ENCODE results near the gene SOHLH2.

SOHLH2 gene

GRCh38 chr13:36214163-36214921 lies at the start of gene SOHLH2:
TSS of gene SOHLH2 (minus strand) at chr13:36214556. CDS start at chr13:36214526, 30 bp downstream.
- Mint-ChIP-seq H3K4me1 (no peaks in the 10 kb centered on the region), H3K27me3 (peaks cover 1% of the 10 kb centered on the region), H3K36me3 (no peaks in the 10 kb centered on the region), H3K27ac (no peak within 1 kb of the TSS), H3K9me3 (no peaks in the 10 kb centered on the region), H3K4me3 (no peak within 1 kb of the TSS)
- DNase-seq (ENCODE audit: low spot score in 2 of 2) (no peak), ATAC-seq (ENCODE audit: low read depth) (no peak)

GRCh38 chr13:36261976-36262375 lies 47.6 kb upstream of the SOHLH2 start:
- H3K36me3 Mint-ChIP-seq = no peaks in the 10 kb centered on the region
- no peaks in the 10 kb centered on the region for H3K9me3 Mint-ChIP-seq
- DNase-seq (ENCODE audit: low spot score in 2 of 2) = no peak
- no peak overlapping the region for H3K27ac Mint-ChIP-seq
- ATAC-seq (ENCODE audit: low read depth) = no peak
- no peaks in the 10 kb centered on the region for H3K4me1 Mint-ChIP-seq
- H3K4me3 Mint-ChIP-seq = no peak overlapping the region
- no peaks in the 10 kb centered on the region for H3K27me3 Mint-ChIP-seq

GRCh38 chr13:36261011-36261410 lies 46.7 kb upstream of the SOHLH2 start:
- ATAC-seq (ENCODE audit: low read depth) (no peak), DNase-seq (ENCODE audit: low spot score in 2 of 2) (no peak)
- Mint-ChIP-seq H3K27ac (no peak overlapping the region), H3K9me3 (no peaks in the 10 kb centered on the region), H3K27me3 (no peaks in the 10 kb centered on the region), H3K4me3 (no peak overlapping the region), H3K4me1 (no peaks in the 10 kb centered on the region), H3K36me3 (no peaks in the 10 kb centered on the region)

- DNase-seq (ENCODE audit: low spot score in 2 of 2) = no peak
- Mint-ChIP-seq H3K36me3 (peaks cover 2% of the 10 kb centered on the region), H3K27ac (no peak overlapping the region), H3K9me3 (no peaks in the 10 kb centered on the region), H3K4me1 (no peaks in the 10 kb centered on the region), H3K4me3 (no peak overlapping the region), H3K27me3 (peaks cover 2% of the 10 kb centered on the region)
- no peak for ATAC-seq (ENCODE audit: low read depth)
These were observed 45.2 kb upstream of the SOHLH2 start for GRCh38 chr13:36259361-36260137.

GRCh38 chr13:36258831-36259230 lies 44.5 kb upstream of the SOHLH2 start:
- Mint-ChIP-seq H3K27me3 (peaks cover 2% of the 10 kb centered on the region), H3K9me3 (no peaks in the 10 kb centered on the region), H3K27ac (no peak overlapping the region), H3K36me3 (peaks cover 2% of the 10 kb centered on the region), H3K4me3 (no peak overlapping the region), H3K4me1 (no peaks in the 10 kb centered on the region)
- ATAC-seq (ENCODE audit: low read depth) = no peak
- no peak for DNase-seq (ENCODE audit: low spot score in 2 of 2)

- Mint-ChIP-seq H3K27ac (no peak overlapping the region), H3K27me3 (peaks cover 2% of the 10 kb centered on the region), H3K9me3 (peaks cover 2% of the 10 kb centered on the region), H3K4me3 (no peak overlapping the region), H3K36me3 (peaks cover 2% of the 10 kb centered on the region), H3K4me1 (no peaks in the 10 kb centered on the region)
- DNase-seq (ENCODE audit: low spot score in 2 of 2) (no peak), ATAC-seq (ENCODE audit: low read depth) (no peak)
These were observed 37.2 kb upstream of the SOHLH2 start for GRCh38 chr13:36251526-36251925.

- DNase-seq (ENCODE audit: low spot score in 2 of 2) (no peak), ATAC-seq (ENCODE audit: low read depth) (no peak)
- Mint-ChIP-seq H3K27me3 (peaks cover 2% of the 10 kb centered on the region), H3K4me3 (no peak overlapping the region), H3K27ac (no peak overlapping the region), H3K4me1 (no peaks in the 10 kb centered on the region), H3K36me3 (peaks cover 2% of the 10 kb centered on the region), H3K9me3 (peaks cover 2% of the 10 kb centered on the region)
These were observed 36.7 kb upstream of the SOHLH2 start for GRCh38 chr13:36251017-36251416.

GRCh38 chr13:36248700-36249099 lies 34.3 kb upstream of the SOHLH2 start:
- no peak for ATAC-seq (ENCODE audit: low read depth)
- no peak overlapping the region for H3K27ac Mint-ChIP-seq
- H3K9me3 Mint-ChIP-seq = peaks cover 4% of the 10 kb centered on the region
- no peak for DNase-seq (ENCODE audit: low spot score in 2 of 2)
- no peaks in the 10 kb centered on the region for H3K27me3 Mint-ChIP-seq
- no peaks in the 10 kb centered on the region for H3K36me3 Mint-ChIP-seq
- no peaks in the 10 kb centered on the region for H3K4me1 Mint-ChIP-seq
- no peak overlapping the region for H3K4me3 Mint-ChIP-seq

- DNase-seq (ENCODE audit: low spot score in 2 of 2) (no peak), ATAC-seq (ENCODE audit: low read depth) (no peak)
- Mint-ChIP-seq H3K27ac (no peak overlapping the region), H3K4me3 (no peak overlapping the region), H3K4me1 (no peaks in the 10 kb centered on the region), H3K27me3 (no peaks in the 10 kb centered on the region), H3K9me3 (peaks cover 4% of the 10 kb centered on the region), H3K36me3 (no peaks in the 10 kb centered on the region)
These were observed 30.6 kb upstream of the SOHLH2 start for GRCh38 chr13:36244990-36245389.

GRCh38 chr13:36244073-36244472 lies 29.7 kb upstream of the SOHLH2 start:
- H3K27me3 Mint-ChIP-seq = no peaks in the 10 kb centered on the region
- no peaks in the 10 kb centered on the region for H3K4me1 Mint-ChIP-seq
- peaks cover 4% of the 10 kb centered on the region for H3K9me3 Mint-ChIP-seq
- no peak overlapping the region for H3K27ac Mint-ChIP-seq
- DNase-seq (ENCODE audit: low spot score in 2 of 2) = no peak
- H3K4me3 Mint-ChIP-seq = no peak overlapping the region
- no peak for ATAC-seq (ENCODE audit: low read depth)
- no peaks in the 10 kb centered on the region for H3K36me3 Mint-ChIP-seq

- ATAC-seq (ENCODE audit: low read depth) (no peak), DNase-seq (ENCODE audit: low spot score in 2 of 2) (no peak)
- H3K4me3 Mint-ChIP-seq = no peak overlapping the region
- H3K27ac Mint-ChIP-seq = no peak overlapping the region
- no peaks in the 10 kb centered on the region for H3K36me3 Mint-ChIP-seq
- peaks cover 4% of the 10 kb centered on the region for H3K9me3 Mint-ChIP-seq
- H3K27me3 Mint-ChIP-seq = no peaks in the 10 kb centered on the region
- no peaks in the 10 kb centered on the region for H3K4me1 Mint-ChIP-seq
These were observed 28.4 kb upstream of the SOHLH2 start for GRCh38 chr13:36242761-36243160.

- Mint-ChIP-seq H3K36me3 (no peaks in the 10 kb centered on the region), H3K4me3 (no peak overlapping the region), H3K9me3 (peaks cover 3% of the 10 kb centered on the region), H3K27ac (no peak overlapping the region), H3K27me3 (no peaks in the 10 kb centered on the region), H3K4me1 (no peaks in the 10 kb centered on the region)
- DNase-seq (ENCODE audit: low spot score in 2 of 2) (no peak), ATAC-seq (ENCODE audit: low read depth) (no peak)
These were observed 16.9 kb upstream of the SOHLH2 start for GRCh38 chr13:36231236-36231635.

- H3K27ac Mint-ChIP-seq = no peak overlapping the region
- H3K36me3 Mint-ChIP-seq = no peaks in the 10 kb centered on the region
- DNase-seq (ENCODE audit: low spot score in 2 of 2) (no peak), ATAC-seq (ENCODE audit: low read depth) (no peak)
- no peaks in the 10 kb centered on the region for H3K4me1 Mint-ChIP-seq
- no peak overlapping the region for H3K4me3 Mint-ChIP-seq
- H3K9me3 Mint-ChIP-seq = peaks cover 6% of the 10 kb centered on the region
- H3K27me3 Mint-ChIP-seq = no peaks in the 10 kb centered on the region
These were observed 10.4 kb upstream of the SOHLH2 start for GRCh38 chr13:36224730-36225129.

- Mint-ChIP-seq H3K27ac (no peak overlapping the region), H3K4me1 (no peaks in the 10 kb centered on the region), H3K36me3 (no peaks in the 10 kb centered on the region), H3K4me3 (no peak overlapping the region), H3K27me3 (no peaks in the 10 kb centered on the region), H3K9me3 (peaks cover 6% of the 10 kb centered on the region)
- ATAC-seq (ENCODE audit: low read depth) (no peak), DNase-seq (ENCODE audit: low spot score in 2 of 2) (no peak)
These were observed 5.5 kb upstream of the SOHLH2 start for GRCh38 chr13:36219883-36220282.
